HepG2 (cell line): ENCODE results near the gene LAIR1. TPM values are rescaled to one million over a fixed set of nuclear protein-coding genes. Genes with fewer than 3 reads are reported as not detected.

Experiments
- ATAC-seq: fragments of 200-7000 bp; cut with Tn5 transposase; 3 replicates; pipeline ENCODE4 v1.9.1; 2020; ENCODE audit warnings: mild to moderate bottlenecking, moderate library complexity
- BruUV-seq: library from RNA; stranded (reverse); fragments of 400-500 nt; replicated peaks from 2 replicates; lab custom pipeline; 2021; lab: Mats Ljungman, UMichigan
- CTCF ChIA-PET: fragments of 300-600 bp; formaldehyde crosslinking; extraction: SDS; loops from one replicate; lab custom pipeline; 2021; ENCODE audit warnings: low total read pairs, inconsistent platforms, low intra/inter-chr PET ratio; lab: Yijun Ruan, JAX
- POLR2A ChIA-PET: fragments of 350-600 bp; sonication (Branson Sonifier 250); formaldehyde crosslinking; loops from one replicate; lab custom pipeline; 2020; ENCODE audit warnings: antibody characterized with exemption, inconsistent platforms; lab: Yijun Ruan, JAX
- DNase-seq: peaks from one replicate; pipeline ENCODE4 v3.0.0-alpha.2; 2015; ENCODE audit warnings: low spot score
- FAIRE-seq: peaks from 3 replicates; lab custom pipeline; 2011; peaks lifted over from hg19 to GRCh38; lab: Jason Lieb, UNC
- H2AFZ ChIP-seq: one replicate; pipeline ENCODE4 v1.6.1; 2011; ENCODE audit warnings: low read length, inconsistent platforms
- H3K27ac ChIP-seq: fragments of 300-600 bp; 3 replicates; pipeline ENCODE4 v1.8.0; 2011; ENCODE audit warnings: mixed run types, mild to moderate bottlenecking, mixed read lengths, low read length, inconsistent platforms; ENCODE audit not compliant: insufficient read depth; ENCODE audit errors: extremely low read length
- H3K27me3 ChIP-seq, 2 experiments: fragments of 200-600 bp in 1 of 2; 2 replicates in 1 of 2; 3 replicates in 1 of 2; pipeline versions ENCODE4 v1.6.0 to v1.8.0; 2011; ENCODE audit warnings: low read length in 2 of 2, mild to moderate bottlenecking in 2 of 2, moderate library complexity in 2 of 2, inconsistent platforms in 1 of 2; ENCODE audit not compliant: insufficient read depth in 2 of 2, control insufficient read depth in 1 of 2
- H3K36me3 ChIP-seq, 2 experiments: fragments of 200-600 bp in 1 of 2; replicated peaks in 1 of 2; 2 replicates in 1 of 2; 3 replicates in 1 of 2; pipeline versions ENCODE4 v1.5.1 to v1.8.0; 2011; ENCODE audit warnings: low read length in 2 of 2, inconsistent platforms in 1 of 2; ENCODE audit not compliant: insufficient read depth in 2 of 2, control insufficient read depth in 1 of 2
- H3K4me1 ChIP-seq: 2 replicates; pipeline ENCODE4 v1.5.1; 2012; ENCODE audit warnings: low read length, inconsistent platforms; ENCODE audit not compliant: insufficient read depth
- H3K4me2 ChIP-seq: 2 replicates; pipeline ENCODE4 v1.6.0; 2011; ENCODE audit warnings: low read depth, low read length, inconsistent platforms
- H3K4me3 ChIP-seq, 3 experiments: fragments of 200-600 bp in 1 of 3; sonication (generic), shearing (Covaris generic) in 1 of 3; replicated peaks in 1 of 3; 2 replicates each; pipeline ENCODE4 v1.5.1; 2011 to 2016; ENCODE audit warnings: low read length in 3 of 3, inconsistent platforms in 2 of 3, low read depth in 2 of 3, mild to moderate bottlenecking in 2 of 3, control low read depth in 1 of 3, mixed read lengths in 1 of 3; ENCODE audit not compliant: insufficient read depth in 1 of 3
- H3K79me2 ChIP-seq: one replicate; pipeline ENCODE4 v1.6.1; 2011; ENCODE audit warnings: low read length, inconsistent platforms; ENCODE audit not compliant: insufficient read depth
- H3K9ac ChIP-seq: 2 replicates; pipeline ENCODE4 v1.6.0; 2011; ENCODE audit warnings: mild to moderate bottlenecking, low read depth, low read length, inconsistent platforms; ENCODE audit not compliant: insufficient read depth
- H3K9me3 ChIP-seq: 2 replicates; pipeline ENCODE4 v1.5.1; 2012; ENCODE audit warnings: mild to moderate bottlenecking, low read length
- H4K20me1 ChIP-seq: 2 replicates; pipeline ENCODE4 v1.6.0; 2011; ENCODE audit warnings: inconsistent platforms, mild to moderate bottlenecking, low read length, moderate library complexity; ENCODE audit not compliant: insufficient read depth
- ARNT2 ChIP-seq: sonication (generic); formaldehyde crosslinking; IDR thresholded peaks from 2 replicates; pipeline ENCODE4 v1.8.0; 2022; ENCODE audit warnings: mild to moderate bottlenecking, low read depth, missing genetic modification reagents, moderate library complexity
- CBX2 ChIP-seq, 2 experiments: fragments of 200-600 bp in 1 of 2; sonication (generic); formaldehyde crosslinking in 1 of 2; IDR thresholded peaks; 2 replicates each; pipeline versions ENCODE4 v1.7.0 to v1.8.1; 2018 to 2022; ENCODE audit warnings: low read depth in 2 of 2, low read length in 1 of 2, mild to moderate bottlenecking in 1 of 2, missing genetic modification reagents in 1 of 2
- CREM ChIP-seq, 2 experiments: sonication (generic) in 1 of 2; formaldehyde crosslinking in 1 of 2; IDR thresholded peaks; 2 replicates each; pipeline versions ENCODE4 v1.4.0 to v1.6.1; 2016 to 2020; ENCODE audit warnings: antibody characterized with exemption in 1 of 2, mild to moderate bottlenecking in 1 of 2, missing genetic modification reagents in 1 of 2
- FOXO1 ChIP-seq: sonication (generic); formaldehyde crosslinking; IDR thresholded peaks from 2 replicates; pipeline ENCODE4 v1.4.0; 2020; ENCODE audit warnings: missing genetic modification reagents
- GTF3A ChIP-seq: sonication (generic); formaldehyde crosslinking; conservative IDR thresholded peaks from 2 replicates; pipeline ENCODE4 v1.4.0; 2020; ENCODE audit warnings: mild to moderate bottlenecking, missing genetic modification reagents
- HNRNPLL ChIP-seq: fragments of 200-400 bp; formaldehyde crosslinking; IDR thresholded peaks from 2 replicates; pipeline ENCODE4 v1.6.1; 2017; ENCODE audit warnings: mild to moderate bottlenecking, low read depth, low read length; ENCODE audit not compliant: poor library complexity, severe bottlenecking
- LCORL ChIP-seq, 2 experiments: fragments of 450-650 bp in 1 of 2; sonication (generic) in 1 of 2; formaldehyde crosslinking in 1 of 2; IDR thresholded peaks; 2 replicates each; pipeline versions ENCODE4 v1.5.0 to v1.6.1; 2017 to 2020; ENCODE audit warnings: antibody characterized with exemption in 1 of 2, missing genetic modification reagents in 1 of 2
- MYNN ChIP-seq: sonication (generic); formaldehyde crosslinking; IDR thresholded peaks from 2 replicates; pipeline ENCODE4 v1.4.0; 2020; ENCODE audit warnings: mild to moderate bottlenecking, low read depth, missing genetic modification reagents
- NFIB ChIP-seq: sonication (generic); formaldehyde crosslinking; IDR thresholded peaks from 2 replicates; pipeline ENCODE4 v1.9.0; 2021; ENCODE audit warnings: missing genetic modification reagents, mild to moderate bottlenecking, borderline replicate concordance
- SIX4 ChIP-seq: sonication (generic); formaldehyde crosslinking; IDR thresholded peaks from 2 replicates; pipeline ENCODE4 v1.4.0; 2020; ENCODE audit warnings: missing genetic modification reagents
- SRSF1 ChIP-seq: fragments of 200-400 bp; formaldehyde crosslinking; optimal IDR thresholded peaks from 2 replicates; pipeline ENCODE3; 2017; ENCODE audit warnings: mild to moderate bottlenecking, low read depth, low read length, moderate library complexity
- ZIK1 ChIP-seq: sonication (generic); formaldehyde crosslinking; IDR thresholded peaks from 2 replicates; pipeline ENCODE4 v1.5.0; 2020; ENCODE audit warnings: mild to moderate bottlenecking, low read depth, missing genetic modification reagents, borderline replicate concordance
- ZNF432 ChIP-seq: sonication (generic); formaldehyde crosslinking; IDR thresholded peaks from 2 replicates; pipeline ENCODE4 v1.5.0; 2020; ENCODE audit warnings: missing genetic modification reagents, mild to moderate bottlenecking, borderline replicate concordance
- ZNF883 ChIP-seq: sonication (generic); formaldehyde crosslinking; IDR thresholded peaks from 2 replicates; pipeline ENCODE4 v1.5.1; 2020; ENCODE audit warnings: mild to moderate bottlenecking, missing genetic modification reagents; ENCODE audit errors: not compliant biosample characterization
- WGBS: methylation state at CpG from one replicate; pipeline ENCODE4 v1.1.6; 2017; ENCODE audit warnings: low lambda C conversion rate; 5-methylcytosine and 5-hydroxymethylcytosine counted together
- in situ Hi-C: cut with HindIII; loops from 2 replicates; pipeline ENCODE4 v1.10.0; 2017; ENCODE audit warnings: low pct_unique_long_range_greater_than_20kb; ENCODE audit not compliant: extremely low pct_ligation_motif_present
- intact Hi-C: fragments of 100-400 bp; cut with micrococcal nuclease; formaldehyde crosslinking; loops from one replicate; pipeline ENCODE4 v1.10.0; 2022; ENCODE audit not compliant: unreplicated experiment
- polyA plus RNA-seq, 8 experiments: library from polyadenylated mRNA; depleted of rRNA in 3 of 8; stranded (reverse) in 7 of 8; unstranded in 1 of 8; fragments of >200 nt; fragmentation: Illumina TruSeq in 4 of 8; extraction: Trizol in 4 of 8; gene quantifications; 2 replicates each; pipeline versions ENCODE4 v1.2.1 to v1.2.3, GENCODE V29; 2011 to 2016; ENCODE audit warnings: low read depth in 4 of 8, missing spikeins in 1 of 8, mixed read lengths in 1 of 8; ENCODE audit not compliant: insufficient read depth in 1 of 8
- total RNA-seq, 5 experiments: library from RNA; depleted of rRNA; stranded (reverse); fragments of >200 nt; fragmentation: Illumina TruSeq; extraction: Trizol; gene quantifications; 2 replicates each; pipeline ENCODE4 v1.2.3, GENCODE V29; 2016; ENCODE audit warnings: low read depth in 1 of 5
- TF ChIP-seq, protein P1 (sequence below): IDR thresholded peaks from 2 replicates; pipeline ENCODE4 v1.6.1; 2012; ENCODE audit warnings: low read depth, low read length, improper control_type of control experiment
- TF ChIP-seq, protein P2 (sequence below): IDR thresholded peaks from 2 replicates; pipeline ENCODE4 v1.6.1; 2016; ENCODE audit warnings: mild to moderate bottlenecking

LAIR1 gene
- total and polyA plus RNA-seq, 2 of the 13 experiments (the other 11 are each of a cell fraction or from before 2014, with no cell fraction given), result 0.75 to 1.2 TPM

DNA sequence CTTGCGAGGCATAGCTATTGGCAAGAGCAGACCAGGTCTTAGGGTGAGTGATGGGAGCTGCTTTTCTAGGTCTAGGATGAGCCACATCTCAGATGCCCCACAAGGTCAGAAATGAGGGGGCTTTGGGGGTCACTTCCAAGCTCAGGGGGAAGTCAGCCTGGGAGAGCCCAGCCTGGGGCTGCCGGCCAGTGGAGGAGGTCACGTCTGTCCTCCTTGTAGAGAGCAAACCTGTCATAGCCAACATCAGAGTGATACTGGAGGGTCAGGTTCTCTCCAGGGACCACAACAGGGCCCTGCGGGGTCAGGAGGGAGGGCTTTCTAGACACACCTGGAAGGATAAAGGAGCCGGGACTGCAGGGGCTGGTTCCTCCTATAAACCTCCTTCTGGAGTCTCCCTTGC lies 54.2 kb downstream of the LAIR1 start:
- Histone ChIP-seq H3K9ac (no peak overlapping the region), H4K20me1 (no peaks in the 10 kb centered on the region), H3K4me1 (no peaks in the 10 kb centered on the region), H3K27me3 (peaks cover 2 to 8% of the 10 kb centered on the region in 2 experiments; a peak in 3 of 5 replicates), H3K36me3 (no peaks in the 10 kb centered on the region), H3K79me2 (no peaks in the 10 kb centered on the region), H2AFZ (no peak overlapping the region), H3K27ac (no peak overlapping the region), H3K4me2 (no peak overlapping the region), H3K4me3 (no peak overlapping the region), H3K9me3 (no peaks in the 10 kb centered on the region)
- WGBS, result 11% methylated on average over 3 of the region's 5 CpGs
- no peak for ATAC-seq
- ChIA-PET CTCF (no interaction called here), POLR2A (no interaction called here)
- BruUV-seq, result no TSS peak
- in situ Hi-C loops, result no loop called here
- no peak for DNase-seq
- no peak for FAIRE-seq
- intact Hi-C loops, result no loop called here
- no peak for TF ChIP-seq ARNT2 (CRISPR knock-in tag)
- TF ChIP-seq FOXO1 (CRISPR knock-in tag), result no peak
- no peak for TF ChIP-seq MYNN
- TF ChIP-seq, protein P1, sequence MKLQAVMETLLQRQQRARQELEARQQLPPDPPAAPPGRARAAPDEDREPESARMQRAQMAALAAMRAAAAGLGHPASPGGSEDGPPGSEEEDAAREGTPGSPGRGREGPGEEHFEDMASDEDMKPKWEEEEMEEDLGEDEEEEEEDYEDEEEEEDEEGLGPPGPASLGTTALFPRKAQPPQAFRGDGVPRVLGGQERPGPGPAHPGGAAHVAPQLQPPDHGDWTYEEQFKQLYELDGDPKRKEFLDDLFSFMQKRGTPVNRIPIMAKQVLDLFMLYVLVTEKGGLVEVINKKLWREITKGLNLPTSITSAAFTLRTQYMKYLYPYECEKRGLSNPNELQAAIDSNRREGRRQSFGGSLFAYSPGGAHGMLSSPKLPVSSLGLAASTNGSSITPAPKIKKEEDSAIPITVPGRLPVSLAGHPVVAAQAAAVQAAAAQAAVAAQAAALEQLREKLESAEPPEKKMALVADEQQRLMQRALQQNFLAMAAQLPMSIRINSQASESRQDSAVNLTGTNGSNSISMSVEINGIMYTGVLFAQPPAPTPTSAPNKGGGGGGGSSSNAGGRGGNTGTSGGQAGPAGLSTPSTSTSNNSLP, result no peak
- TF ChIP-seq ZNF432 (CRISPR knock-in tag), result no peak
- no peak for TF ChIP-seq SRSF1
- TF ChIP-seq CBX2 (IDR thresholded peaks at IDR 0.05; ENCODE audit: low read depth, low read length), result no peak
- no peak for TF ChIP-seq CBX2 (CRISPR knock-in tag; IDR thresholded peaks at IDR 0.05; ENCODE audit: low read depth)
- no peak for TF ChIP-seq NFIB (CRISPR knock-in tag)
- TF ChIP-seq GTF3A (CRISPR knock-in tag), result no peak
- TF ChIP-seq, protein P2, sequence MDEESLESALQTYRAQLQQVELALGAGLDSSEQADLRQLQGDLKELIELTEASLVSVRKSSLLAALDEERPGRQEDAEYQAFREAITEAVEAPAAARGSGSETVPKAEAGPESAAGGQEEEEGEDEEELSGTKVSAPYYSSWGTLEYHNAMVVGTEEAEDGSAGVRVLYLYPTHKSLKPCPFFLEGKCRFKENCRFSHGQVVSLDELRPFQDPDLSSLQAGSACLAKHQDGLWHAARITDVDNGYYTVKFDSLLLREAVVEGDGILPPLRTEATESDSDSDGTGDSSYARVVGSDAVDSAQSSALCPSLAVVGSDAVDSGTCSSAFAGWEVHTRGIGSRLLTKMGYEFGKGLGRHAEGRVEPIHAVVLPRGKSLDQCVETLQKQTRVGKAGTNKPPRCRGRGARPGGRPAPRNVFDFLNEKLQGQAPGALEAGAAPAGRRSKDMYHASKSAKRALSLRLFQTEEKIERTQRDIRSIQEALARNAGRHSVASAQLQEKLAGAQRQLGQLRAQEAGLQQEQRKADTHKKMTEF (CRISPR knock-in tag), result no peak
- no peak for TF ChIP-seq CREM (IDR thresholded peaks at IDR 0.05)
- TF ChIP-seq CREM (CRISPR knock-in tag; IDR thresholded peaks at IDR 0.05), result no peak
- no peak for TF ChIP-seq ZIK1
- no peak for TF ChIP-seq SIX4 (CRISPR knock-in tag)
- TF ChIP-seq HNRNPLL, result no peak
- TF ChIP-seq LCORL (IDR thresholded peaks at IDR 0.05), result no peak
- no peak for TF ChIP-seq LCORL (CRISPR knock-in tag; IDR thresholded peaks at IDR 0.05)
- TF ChIP-seq ZNF883 (CRISPR knock-in tag), result no peak
- TF ChIP-seq, all 625 proteins: peak for 0
